ENCODE results near the gene NHSL1.

The NHSL1 gene

GRCh38 chr6:138450445-138450844 is 48.8 kb downstream of the NHSL1 start:
- no peaks in the 10 kb centered on the region for H3F3A ChIP-seq (ENCODE audit: insufficient read depth, low read length)
- H3K27ac ChIP-seq (ENCODE audit: low read length): no peak overlapping the region
- H3K4me3 ChIP-seq (ENCODE audit: low read length): no peak overlapping the region
- no peak for DNase-seq
- no peaks in the 10 kb centered on the region for H3K79me2 ChIP-seq (ENCODE audit: low read length)
- no peaks in the 10 kb centered on the region for H3K4me1 ChIP-seq (ENCODE audit: low read length)
- H3K27me3 ChIP-seq (replicated peaks; ENCODE audit: insufficient read depth, low read length): no peaks in the 10 kb centered on the region
- no peaks in the 10 kb centered on the region for H3K9me3 ChIP-seq (replicated peaks; ENCODE audit: insufficient read depth, low read length)
- H4K20me1 ChIP-seq (ENCODE audit: insufficient read depth, low read length): no peaks in the 10 kb centered on the region
- H2AFZ ChIP-seq (ENCODE audit: low read length): no peak overlapping the region
- TF ChIP-seq, protein P1, sequence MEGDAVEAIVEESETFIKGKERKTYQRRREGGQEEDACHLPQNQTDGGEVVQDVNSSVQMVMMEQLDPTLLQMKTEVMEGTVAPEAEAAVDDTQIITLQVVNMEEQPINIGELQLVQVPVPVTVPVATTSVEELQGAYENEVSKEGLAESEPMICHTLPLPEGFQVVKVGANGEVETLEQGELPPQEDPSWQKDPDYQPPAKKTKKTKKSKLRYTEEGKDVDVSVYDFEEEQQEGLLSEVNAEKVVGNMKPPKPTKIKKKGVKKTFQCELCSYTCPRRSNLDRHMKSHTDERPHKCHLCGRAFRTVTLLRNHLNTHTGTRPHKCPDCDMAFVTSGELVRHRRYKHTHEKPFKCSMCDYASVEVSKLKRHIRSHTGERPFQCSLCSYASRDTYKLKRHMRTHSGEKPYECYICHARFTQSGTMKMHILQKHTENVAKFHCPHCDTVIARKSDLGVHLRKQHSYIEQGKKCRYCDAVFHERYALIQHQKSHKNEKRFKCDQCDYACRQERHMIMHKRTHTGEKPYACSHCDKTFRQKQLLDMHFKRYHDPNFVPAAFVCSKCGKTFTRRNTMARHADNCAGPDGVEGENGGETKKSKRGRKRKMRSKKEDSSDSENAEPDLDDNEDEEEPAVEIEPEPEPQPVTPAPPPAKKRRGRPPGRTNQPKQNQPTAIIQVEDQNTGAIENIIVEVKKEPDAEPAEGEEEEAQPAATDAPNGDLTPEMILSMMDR (IDR thresholded peaks at IDR 0.05; ENCODE audit: low read length): no peak
- TF ChIP-seq EZH2phosphoT487 (IDR thresholded peaks at IDR 0.05; ENCODE audit: low read length) (no peak), EZH2 (optimal IDR thresholded peaks at IDR 0.05; ENCODE audit: low read depth, low read length) (no peak)
- H3K9me2 ChIP-seq (replicated peaks; ENCODE audit: insufficient read depth, low read length): no peaks in the 10 kb centered on the region
- H3K36me3 ChIP-seq (replicated peaks; ENCODE audit: insufficient read depth, low read length): no peaks in the 10 kb centered on the region
- H3K9ac ChIP-seq (ENCODE audit: low read length): no peak overlapping the region
- no peak overlapping the region for H3K4me2 ChIP-seq (ENCODE audit: low read depth, low read length)

DNA sequence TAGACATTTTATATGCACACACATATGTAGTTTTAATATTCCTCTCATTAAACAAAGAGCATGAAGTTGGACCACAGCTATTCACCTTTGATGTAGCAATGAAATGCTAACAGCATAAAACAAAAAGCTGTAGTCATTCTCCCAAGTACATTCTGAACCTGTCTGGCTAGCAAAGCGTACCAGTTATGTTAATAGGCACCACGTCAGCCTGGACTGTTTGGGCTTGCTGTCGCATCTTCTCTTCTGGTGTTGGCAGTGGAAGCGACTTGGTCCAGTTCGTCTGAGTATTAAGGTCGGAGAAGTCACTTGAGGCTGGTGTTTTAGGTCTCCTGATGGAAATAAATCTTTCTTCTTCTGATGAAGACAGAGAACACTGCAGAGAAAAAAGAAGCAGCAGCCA is 52.5 kb downstream of the NHSL1 start:
- H4K20me1 ChIP-seq (ENCODE audit: insufficient read depth, low read length): no peaks in the 10 kb centered on the region
- no peak overlapping the region for H2AFZ ChIP-seq (ENCODE audit: low read length)
- no peaks in the 10 kb centered on the region for H3K4me1 ChIP-seq (ENCODE audit: low read length)
- no peak overlapping the region for H3K9ac ChIP-seq (ENCODE audit: low read length)
- no peak overlapping the region for H3K4me3 ChIP-seq (ENCODE audit: low read length)
- DNase-seq: no peak
- H3K27ac ChIP-seq (ENCODE audit: low read length): no peak overlapping the region
- no peaks in the 10 kb centered on the region for H3K9me2 ChIP-seq (replicated peaks; ENCODE audit: insufficient read depth, low read length)
- TF ChIP-seq, protein P1 (IDR thresholded peaks at IDR 0.05; ENCODE audit: low read length): no peak
- TF ChIP-seq EZH2 (optimal IDR thresholded peaks at IDR 0.05; ENCODE audit: low read depth, low read length) (no peak), EZH2phosphoT487 (IDR thresholded peaks at IDR 0.05; ENCODE audit: low read length) (no peak)
- H3K79me2 ChIP-seq (ENCODE audit: low read length): no peaks in the 10 kb centered on the region
- no peaks in the 10 kb centered on the region for H3K27me3 ChIP-seq (replicated peaks; ENCODE audit: insufficient read depth, low read length)
- H3K4me2 ChIP-seq (ENCODE audit: low read depth, low read length): no peak overlapping the region
- no peaks in the 10 kb centered on the region for H3K36me3 ChIP-seq (replicated peaks; ENCODE audit: insufficient read depth, low read length)
- H3F3A ChIP-seq (ENCODE audit: insufficient read depth, low read length): no peaks in the 10 kb centered on the region
- H3K9me3 ChIP-seq (replicated peaks; ENCODE audit: insufficient read depth, low read length): no peaks in the 10 kb centered on the region

DNA sequence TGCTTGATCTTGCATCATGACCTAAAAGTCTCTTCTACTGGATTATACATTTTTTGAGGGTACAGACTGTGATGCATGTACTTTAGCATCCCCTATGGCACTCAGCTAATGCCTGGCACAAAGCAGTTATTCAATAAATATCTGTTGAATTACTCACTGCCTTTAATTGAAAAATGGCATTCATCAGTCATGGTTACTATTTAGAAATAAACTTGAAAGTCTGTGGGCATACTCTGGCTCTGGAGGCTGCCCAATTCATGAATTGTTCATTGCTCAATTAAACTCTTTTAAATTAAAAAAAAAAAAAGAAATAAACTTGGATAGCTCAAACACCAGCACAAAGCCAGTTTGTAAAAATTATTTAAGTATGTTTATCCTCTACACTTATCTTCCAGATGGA is 55.3 kb downstream of the NHSL1 start:
- no peaks in the 10 kb centered on the region for H3F3A ChIP-seq (ENCODE audit: insufficient read depth, low read length)
- no peak overlapping the region for H3K4me2 ChIP-seq (ENCODE audit: low read depth, low read length)

More for the DNA sequence above, 55.3 kb downstream of the NHSL1 start:
- H3K9me3 ChIP-seq (replicated peaks; ENCODE audit: insufficient read depth, low read length): no peaks in the 10 kb centered on the region
- H3K4me3 ChIP-seq (ENCODE audit: low read length): no peak overlapping the region
- H3K27ac ChIP-seq (ENCODE audit: low read length): no peak overlapping the region
- no peak overlapping the region for H2AFZ ChIP-seq (ENCODE audit: low read length)
- H3K9ac ChIP-seq (ENCODE audit: low read length): no peak overlapping the region
- H3K79me2 ChIP-seq (ENCODE audit: low read length): no peaks in the 10 kb centered on the region
- no peaks in the 10 kb centered on the region for H3K4me1 ChIP-seq (ENCODE audit: low read length)
- H3K27me3 ChIP-seq (replicated peaks; ENCODE audit: insufficient read depth, low read length): no peaks in the 10 kb centered on the region
- no peaks in the 10 kb centered on the region for H4K20me1 ChIP-seq (ENCODE audit: insufficient read depth, low read length)
- TF ChIP-seq EZH2 (optimal IDR thresholded peaks at IDR 0.05; ENCODE audit: low read depth, low read length): no peak
- TF ChIP-seq EZH2phosphoT487 (IDR thresholded peaks at IDR 0.05; ENCODE audit: low read length): no peak
- TF ChIP-seq, protein P1 (IDR thresholded peaks at IDR 0.05; ENCODE audit: low read length): no peak
- DNase-seq: no peak
- H3K9me2 ChIP-seq (replicated peaks; ENCODE audit: insufficient read depth, low read length): no peaks in the 10 kb centered on the region
- H3K36me3 ChIP-seq (replicated peaks; ENCODE audit: insufficient read depth, low read length): no peaks in the 10 kb centered on the region

Data from MM.1S (cell line).